ENCODE data around the gene KCNH2. TPM values are rescaled to one million over a fixed set of nuclear protein-coding genes. Genes with fewer than 3 reads are reported as not detected.

The KCNH2 gene
- total RNA-seq, 1 donor from 2014 or later = 0.37 TPM

- peaks cover 4% of the 10 kb centered on the region for H3K4me1 Mint-ChIP-seq
- peaks cover 65% of the 10 kb centered on the region for H3K27me3 Mint-ChIP-seq
- no peak for DNase-seq
- H3K9me3 Mint-ChIP-seq = no peaks in the 10 kb centered on the region
- intact Hi-C loops (cut with micrococcal nuclease) = no loop called here
- no peak overlapping the region for H3K27ac Mint-ChIP-seq
- no peak overlapping the region for H3K4me3 Mint-ChIP-seq
- no peaks in the 10 kb centered on the region for H3K36me3 Mint-ChIP-seq (ENCODE audit: low read depth)
Measured at GRCh38 chr7:150900675-150901074, 77.4 kb downstream of the KCNH2 start.

- no peak overlapping the region for H3K27ac Mint-ChIP-seq
- no peaks in the 10 kb centered on the region for H3K36me3 Mint-ChIP-seq (ENCODE audit: low read depth)
- no peaks in the 10 kb centered on the region for H3K9me3 Mint-ChIP-seq
- intact Hi-C loops (cut with micrococcal nuclease) = loop anchor here (1.0 to 5.0 kb wide), 4 partner anchors 90 to 274 kb away; no protein-coding TSS in a partner anchor
- peaks cover 4% of the 10 kb centered on the region for H3K4me1 Mint-ChIP-seq
- peaks cover 56% of the 10 kb centered on the region for H3K27me3 Mint-ChIP-seq
- peak; percentile 93 for DNase-seq
- H3K4me3 Mint-ChIP-seq = no peak overlapping the region
Measured at GRCh38 chr7:150898475-150899011, 79.6 kb downstream of the KCNH2 start.

GRCh38 chr7:150897502-150898474 lies 80.3 kb downstream of the KCNH2 start:
- intact Hi-C loops (cut with micrococcal nuclease) = loop anchor here (1.0 to 5.0 kb wide), 4 partner anchors 91 to 275 kb away; no protein-coding TSS in a partner anchor
- peak; percentile 52 for DNase-seq
- H3K27me3 Mint-ChIP-seq = peaks cover 53% of the 10 kb centered on the region
- H3K4me3 Mint-ChIP-seq = no peak overlapping the region
- no peak overlapping the region for H3K27ac Mint-ChIP-seq
- no peaks in the 10 kb centered on the region for H3K9me3 Mint-ChIP-seq
- H3K36me3 Mint-ChIP-seq (ENCODE audit: low read depth) = no peaks in the 10 kb centered on the region
- H3K4me1 Mint-ChIP-seq = peaks cover 4% of the 10 kb centered on the region

DNA sequence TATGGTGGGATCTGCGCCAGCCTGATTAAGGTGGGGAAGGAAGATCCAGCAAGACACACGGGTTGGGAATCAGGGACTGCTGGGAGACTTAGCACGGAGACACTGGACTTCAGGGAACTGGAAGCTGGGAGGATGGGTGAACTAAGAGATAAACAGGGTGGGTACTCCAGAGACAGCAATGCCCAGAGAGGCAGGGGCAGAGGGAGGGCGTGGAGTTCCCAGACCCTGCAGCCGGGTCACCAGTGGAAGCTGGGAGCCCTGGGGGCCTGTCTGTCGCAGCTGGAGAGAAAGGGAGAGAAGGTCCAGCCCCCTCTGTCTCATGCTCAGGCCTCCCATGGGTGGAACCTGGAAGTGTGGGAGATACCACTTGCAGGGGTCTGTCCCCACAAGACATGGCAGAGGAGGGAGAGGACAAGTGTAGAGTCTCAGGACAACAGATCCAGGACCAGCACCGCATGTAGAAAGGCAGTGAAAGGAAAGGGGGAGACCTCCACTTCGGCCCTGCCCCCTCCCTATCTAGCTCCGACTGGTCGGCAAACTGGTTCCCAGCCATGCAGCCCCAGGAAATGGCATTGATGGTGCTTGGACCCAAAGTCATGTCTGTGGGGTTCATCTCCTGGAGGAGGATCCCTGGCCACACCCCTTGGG lies 81.4 kb downstream of the KCNH2 start:
- H3K36me3 Mint-ChIP-seq (ENCODE audit: low read depth) = no peaks in the 10 kb centered on the region
- peak; percentile 45 for DNase-seq
- H3K27me3 Mint-ChIP-seq = peaks cover 46% of the 10 kb centered on the region
- H3K4me3 Mint-ChIP-seq = no peak overlapping the region
- peaks cover 4% of the 10 kb centered on the region for H3K4me1 Mint-ChIP-seq
- intact Hi-C loops (cut with micrococcal nuclease) = loop anchor here (5.0 kb wide), 3 partner anchors 121 to 276 kb away; no protein-coding TSS in a partner anchor
- no peak overlapping the region for H3K27ac Mint-ChIP-seq
- no peaks in the 10 kb centered on the region for H3K9me3 Mint-ChIP-seq

GRCh38 chr7:150895809-150896208 lies 82.3 kb downstream of the KCNH2 start:
- DNase-seq = peak; percentile 48
- H3K9me3 Mint-ChIP-seq = no peaks in the 10 kb centered on the region
- H3K4me3 Mint-ChIP-seq = no peak overlapping the region
- no peak overlapping the region for H3K27ac Mint-ChIP-seq
- intact Hi-C loops (cut with micrococcal nuclease) = loop anchor here (5.0 kb wide), 3 partner anchors 121 to 276 kb away; no protein-coding TSS in a partner anchor
- H3K36me3 Mint-ChIP-seq (ENCODE audit: low read depth) = no peaks in the 10 kb centered on the region
- peaks cover 42% of the 10 kb centered on the region for H3K27me3 Mint-ChIP-seq
- peaks cover 4% of the 10 kb centered on the region for H3K4me1 Mint-ChIP-seq

Other genes starting within 250 kb of the KCNH2 start
- gene GIMAP5, start 240.9 kb downstream of the KCNH2 start, total RNA-seq = 44.4 and 50.9 TPM in 2 replicates
- gene TMEM176B, start 178.0 kb downstream of the KCNH2 start, total RNA-seq = not detected in 2 replicates
- not detected in 2 replicates for gene TMEM176A, start 177.6 kb downstream of the KCNH2 start, total RNA-seq
- not detected in 2 replicates for gene AOC1, start 125.8 kb downstream of the KCNH2 start, total RNA-seq
- gene NOS3, start 12.7 kb upstream of the KCNH2 start, total RNA-seq = 14.3 and 15.7 TPM in 2 replicates
- 7.3 and 7.5 TPM in 2 replicates for gene ATG9B, start 46.2 kb upstream of the KCNH2 start, total RNA-seq
- gene ABCB8, start 50.1 kb upstream of the KCNH2 start, total RNA-seq = 56.4 and 57.4 TPM in 2 replicates
- gene ASIC3, start 70.2 kb upstream of the KCNH2 start, total RNA-seq = 3.5 and 4.0 TPM in 2 replicates
- gene CDK5, start 79.6 kb upstream of the KCNH2 start, total RNA-seq = 26.5 and 26.8 TPM in 2 replicates
- 115 and 127 TPM in 2 replicates for gene SLC4A2, start 81.3 kb upstream of the KCNH2 start, total RNA-seq
- 90.8 and 92.3 TPM in 2 replicates for gene FASTK, start 102.5 kb upstream of the KCNH2 start, total RNA-seq
- 53.8 and 59.2 TPM in 2 replicates for gene TMUB1, start 105.2 kb upstream of the KCNH2 start, total RNA-seq
- 54.3 and 60.0 TPM in 2 replicates for gene AGAP3, start 108.2 kb upstream of the KCNH2 start, total RNA-seq
- gene GBX1, start 189.4 kb upstream of the KCNH2 start, total RNA-seq = not detected in 2 replicates
- not detected in 2 replicates for gene ASB10, start 208.9 kb upstream of the KCNH2 start, total RNA-seq
- 0.83 TPM in 1 of 2 replicates, not detected in the other for gene H2BK1, start 232.2 kb upstream of the KCNH2 start, total RNA-seq
- 84.6 and 90.3 TPM in 2 replicates for gene ABCF2, start 248.9 kb upstream of the KCNH2 start, total RNA-seq

All from activated CD4-positive, alpha-beta T cell treated with anti-CD3 and anti-CD28 coated beads, Interleukin-2, amount 10 ng/mL, durations not matched to agents 24 days and 14 days (primary cell).